ENCODE measurements around the gene CSNK1G1.

GRCh38 chr15:64247535-64247905, 108.5 kb downstream of the CSNK1G1 start:
- TF ChIP-seq CTCF (conservative IDR thresholded peaks at IDR 0.05) (no peak), ZFX (IDR thresholded peaks at IDR 0.05) (no peak)
